Measurements from ENCODE around the gene TFPI2.

Gene TFPI2

DNA sequence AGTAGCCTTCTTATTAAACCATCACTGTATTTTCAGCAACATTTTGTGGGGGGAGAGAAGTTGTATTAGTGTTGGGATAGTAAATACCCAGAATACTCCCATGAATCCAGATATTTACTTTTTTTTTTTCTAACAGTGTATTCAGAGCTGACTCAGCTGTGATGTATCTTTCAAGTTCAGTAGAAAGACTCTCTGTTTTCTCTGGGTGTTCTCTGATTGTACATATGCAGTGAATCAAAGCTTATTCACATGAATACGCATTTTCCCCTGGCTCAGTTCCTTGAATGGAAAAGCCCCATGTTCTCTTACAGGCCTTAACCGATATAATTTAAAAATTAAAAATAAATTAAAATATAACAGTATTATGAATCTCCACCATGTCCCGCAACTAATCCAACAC, 1.3 kb downstream of the TFPI2 start:
- Histone ChIP-seq H3K9me3 (ENCODE audit: insufficient read depth, low read length, severe bottlenecking) (no peaks in the 10 kb centered on the region), H3K4me3 (ENCODE audit: low read depth in 1 of 2, low read length in 2 of 2) (no peak overlapping the region), H3K36me3 (ENCODE audit: insufficient read depth, low read length) (no peaks in the 10 kb centered on the region), H3K79me2 (ENCODE audit: insufficient read depth, low read length) (no peaks in the 10 kb centered on the region), H4K20me1 (ENCODE audit: insufficient read depth, low read length) (no peaks in the 10 kb centered on the region), H3K4me2 (ENCODE audit: insufficient read depth, low read length) (no peak overlapping the region), H3K9ac (ENCODE audit: low read depth, low read length) (no peak overlapping the region), H3K4me1 (ENCODE audit: insufficient read depth, low read length) (no peaks in the 10 kb centered on the region), H2AFZ (ENCODE audit: low read depth, low read length) (no peak overlapping the region), H3K27me3 (ENCODE audit: insufficient read depth, low read length, poor library complexity) (no peaks in the 10 kb centered on the region), H3K27ac (ENCODE audit: low read length) (no peak overlapping the region)
- DNase-seq = no peak
- no peak for ATAC-seq (ENCODE audit: insufficient read depth, low read depth)
- no peak for TF ChIP-seq EZH2 (IDR thresholded peaks at IDR 0.05; ENCODE audit: borderline replicate concordance, low read depth, low read length, severe bottlenecking)
- TF ChIP-seq, protein P1, sequence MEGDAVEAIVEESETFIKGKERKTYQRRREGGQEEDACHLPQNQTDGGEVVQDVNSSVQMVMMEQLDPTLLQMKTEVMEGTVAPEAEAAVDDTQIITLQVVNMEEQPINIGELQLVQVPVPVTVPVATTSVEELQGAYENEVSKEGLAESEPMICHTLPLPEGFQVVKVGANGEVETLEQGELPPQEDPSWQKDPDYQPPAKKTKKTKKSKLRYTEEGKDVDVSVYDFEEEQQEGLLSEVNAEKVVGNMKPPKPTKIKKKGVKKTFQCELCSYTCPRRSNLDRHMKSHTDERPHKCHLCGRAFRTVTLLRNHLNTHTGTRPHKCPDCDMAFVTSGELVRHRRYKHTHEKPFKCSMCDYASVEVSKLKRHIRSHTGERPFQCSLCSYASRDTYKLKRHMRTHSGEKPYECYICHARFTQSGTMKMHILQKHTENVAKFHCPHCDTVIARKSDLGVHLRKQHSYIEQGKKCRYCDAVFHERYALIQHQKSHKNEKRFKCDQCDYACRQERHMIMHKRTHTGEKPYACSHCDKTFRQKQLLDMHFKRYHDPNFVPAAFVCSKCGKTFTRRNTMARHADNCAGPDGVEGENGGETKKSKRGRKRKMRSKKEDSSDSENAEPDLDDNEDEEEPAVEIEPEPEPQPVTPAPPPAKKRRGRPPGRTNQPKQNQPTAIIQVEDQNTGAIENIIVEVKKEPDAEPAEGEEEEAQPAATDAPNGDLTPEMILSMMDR (IDR thresholded peaks at IDR 0.05; ENCODE audit: borderline replicate concordance, extremely low read depth, low read length, poor library complexity, severe bottlenecking) = no peak

DNA sequence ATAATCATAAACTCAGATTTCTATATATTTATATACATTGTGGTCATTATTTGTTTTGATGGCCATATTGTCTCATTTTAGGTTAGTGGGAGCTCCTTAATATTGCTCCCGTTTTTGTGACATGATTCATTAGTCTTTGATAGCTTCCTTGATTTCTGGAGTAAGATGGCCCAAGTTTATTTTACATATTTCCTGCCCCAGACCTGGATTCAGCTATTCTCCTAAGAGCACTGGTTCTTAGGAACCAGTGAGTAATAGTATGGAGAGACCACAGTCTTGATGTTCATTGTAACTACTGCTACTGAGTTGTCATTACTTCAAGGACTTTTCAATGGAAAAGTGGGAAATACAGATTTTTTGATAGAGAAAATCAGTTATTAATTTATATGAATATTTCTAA, 6.0 kb downstream of the TFPI2 start:
- DNase-seq (no peak), ATAC-seq (ENCODE audit: insufficient read depth, low read depth) (no peak)
- Histone ChIP-seq H3K9me3 (ENCODE audit: insufficient read depth, low read length, severe bottlenecking) (no peaks in the 10 kb centered on the region), H3K27me3 (ENCODE audit: insufficient read depth, low read length, poor library complexity) (no peaks in the 10 kb centered on the region), H2AFZ (ENCODE audit: low read depth, low read length) (no peak overlapping the region), H4K20me1 (ENCODE audit: insufficient read depth, low read length) (no peaks in the 10 kb centered on the region), H3K27ac (ENCODE audit: low read length) (no peak overlapping the region), H3K4me2 (ENCODE audit: insufficient read depth, low read length) (no peak overlapping the region), H3K79me2 (ENCODE audit: insufficient read depth, low read length) (no peaks in the 10 kb centered on the region), H3K36me3 (ENCODE audit: insufficient read depth, low read length) (no peaks in the 10 kb centered on the region), H3K9ac (ENCODE audit: low read depth, low read length) (no peak overlapping the region), H3K4me1 (ENCODE audit: insufficient read depth, low read length) (no peaks in the 10 kb centered on the region), H3K4me3 (ENCODE audit: low read depth in 1 of 2, low read length in 2 of 2) (no peak overlapping the region)
- no peak for TF ChIP-seq EZH2 (IDR thresholded peaks at IDR 0.05; ENCODE audit: borderline replicate concordance, low read depth, low read length, severe bottlenecking)
- TF ChIP-seq, protein P1 (IDR thresholded peaks at IDR 0.05; ENCODE audit: borderline replicate concordance, extremely low read depth, low read length, poor library complexity, severe bottlenecking) = no peak

DNA sequence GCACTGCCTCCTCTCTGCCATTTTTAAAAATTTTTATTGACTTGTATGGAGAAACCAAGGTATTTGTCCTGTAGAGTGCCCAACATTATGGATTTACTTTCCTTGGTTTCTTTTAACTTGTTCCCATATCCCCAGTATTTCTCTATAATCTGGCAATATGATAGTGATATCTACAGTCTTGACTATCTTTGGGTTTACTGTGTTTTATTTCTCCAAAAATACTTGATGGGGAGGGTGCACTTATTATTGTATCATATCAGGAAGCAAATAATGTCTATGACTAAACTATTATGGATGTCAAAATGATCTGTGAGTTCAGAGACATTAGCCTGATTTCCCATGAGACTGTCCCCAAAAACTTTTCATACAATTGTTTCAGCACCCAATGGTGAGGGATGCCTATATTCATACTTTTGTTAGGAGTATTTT, 6.6 kb downstream of the TFPI2 start:
- H3K9me3 ChIP-seq (ENCODE audit: insufficient read depth, low read length, severe bottlenecking) = no peaks in the 10 kb centered on the region
- H3K4me3 ChIP-seq (ENCODE audit: low read depth in 1 of 2, low read length in 2 of 2) = no peak overlapping the region
- TF ChIP-seq, protein P1 (IDR thresholded peaks at IDR 0.05; ENCODE audit: borderline replicate concordance, extremely low read depth, low read length, poor library complexity, severe bottlenecking) = no peak
- no peak for TF ChIP-seq EZH2 (IDR thresholded peaks at IDR 0.05; ENCODE audit: borderline replicate concordance, low read depth, low read length, severe bottlenecking)
- H3K27ac ChIP-seq (ENCODE audit: low read length) = no peak overlapping the region
- DNase-seq (no peak), ATAC-seq (ENCODE audit: insufficient read depth, low read depth) (no peak)
- no peaks in the 10 kb centered on the region for H4K20me1 ChIP-seq (ENCODE audit: insufficient read depth, low read length)
- H2AFZ ChIP-seq (ENCODE audit: low read depth, low read length) = no peak overlapping the region
- H3K4me2 ChIP-seq (ENCODE audit: insufficient read depth, low read length) = no peak overlapping the region
- H3K27me3 ChIP-seq (ENCODE audit: insufficient read depth, low read length, poor library complexity) = no peaks in the 10 kb centered on the region
- H3K36me3 ChIP-seq (ENCODE audit: insufficient read depth, low read length) = no peaks in the 10 kb centered on the region
- H3K9ac ChIP-seq (ENCODE audit: low read depth, low read length) = no peak overlapping the region
- no peaks in the 10 kb centered on the region for H3K4me1 ChIP-seq (ENCODE audit: insufficient read depth, low read length)
- H3K79me2 ChIP-seq (ENCODE audit: insufficient read depth, low read length) = no peaks in the 10 kb centered on the region

Measured in DND-41 (cell line).